Stimulated activated CD4-positive, alpha-beta T cell treated with anti-CD3 and anti-CD28 coated beads, TNF-alpha, amount 100 ng/mL, for 4 hours (primary cell): Measurements from ENCODE around the gene CCDC191.
A peak's percentile ranks its signal among the peaks of the same experiment; 100 is the strongest.

ENCODE experiments used
- DNase-seq, 3 experiments: peaks; one replicate each; pipeline ENCODE4 v3.0.0-alpha.2; 2020; ENCODE audit warnings: low read depth in 3 of 3

CCDC191 gene, protein sequence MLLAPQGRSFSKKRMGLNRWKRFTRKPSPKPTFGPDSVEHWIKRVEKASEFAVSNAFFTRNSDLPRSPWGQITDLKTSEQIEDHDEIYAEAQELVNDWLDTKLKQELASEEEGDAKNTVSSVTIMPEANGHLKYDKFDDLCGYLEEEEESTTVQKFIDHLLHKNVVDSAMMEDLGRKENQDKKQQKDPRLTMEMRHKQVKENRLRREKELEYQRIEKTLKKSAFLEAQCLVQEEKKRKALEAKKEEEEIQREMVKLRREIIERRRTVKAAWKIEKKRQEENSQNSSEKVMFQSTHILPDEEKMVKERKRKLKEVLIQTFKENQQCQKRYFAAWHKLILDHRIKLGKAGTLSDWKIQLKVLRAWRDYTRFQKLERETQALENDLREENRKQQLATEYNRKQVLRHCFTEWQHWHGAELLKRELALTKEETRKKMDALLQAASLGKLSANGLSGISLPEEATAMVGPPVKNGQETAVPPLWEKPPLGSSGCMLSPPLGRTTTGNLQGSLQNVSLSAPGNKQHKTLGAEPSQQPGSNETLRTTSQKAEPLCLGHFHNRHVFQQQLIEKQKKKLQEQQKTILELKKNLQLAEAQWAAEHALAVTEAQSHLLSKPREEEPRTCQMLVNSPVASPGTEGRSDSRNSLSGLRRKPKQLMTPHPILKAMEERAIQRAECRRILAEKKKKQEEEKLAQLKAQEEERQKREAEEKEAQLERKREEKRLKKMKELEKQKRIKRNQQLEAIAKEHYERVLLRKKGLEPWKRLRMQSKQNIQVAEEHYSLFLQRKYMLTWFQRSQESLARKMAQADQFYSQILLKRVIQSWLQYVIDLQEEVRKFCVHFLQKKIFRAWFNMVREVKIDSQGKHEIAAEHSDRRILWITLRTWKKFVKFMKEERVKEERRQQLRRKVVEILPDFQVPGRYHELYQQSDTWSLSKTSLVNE

DNA sequence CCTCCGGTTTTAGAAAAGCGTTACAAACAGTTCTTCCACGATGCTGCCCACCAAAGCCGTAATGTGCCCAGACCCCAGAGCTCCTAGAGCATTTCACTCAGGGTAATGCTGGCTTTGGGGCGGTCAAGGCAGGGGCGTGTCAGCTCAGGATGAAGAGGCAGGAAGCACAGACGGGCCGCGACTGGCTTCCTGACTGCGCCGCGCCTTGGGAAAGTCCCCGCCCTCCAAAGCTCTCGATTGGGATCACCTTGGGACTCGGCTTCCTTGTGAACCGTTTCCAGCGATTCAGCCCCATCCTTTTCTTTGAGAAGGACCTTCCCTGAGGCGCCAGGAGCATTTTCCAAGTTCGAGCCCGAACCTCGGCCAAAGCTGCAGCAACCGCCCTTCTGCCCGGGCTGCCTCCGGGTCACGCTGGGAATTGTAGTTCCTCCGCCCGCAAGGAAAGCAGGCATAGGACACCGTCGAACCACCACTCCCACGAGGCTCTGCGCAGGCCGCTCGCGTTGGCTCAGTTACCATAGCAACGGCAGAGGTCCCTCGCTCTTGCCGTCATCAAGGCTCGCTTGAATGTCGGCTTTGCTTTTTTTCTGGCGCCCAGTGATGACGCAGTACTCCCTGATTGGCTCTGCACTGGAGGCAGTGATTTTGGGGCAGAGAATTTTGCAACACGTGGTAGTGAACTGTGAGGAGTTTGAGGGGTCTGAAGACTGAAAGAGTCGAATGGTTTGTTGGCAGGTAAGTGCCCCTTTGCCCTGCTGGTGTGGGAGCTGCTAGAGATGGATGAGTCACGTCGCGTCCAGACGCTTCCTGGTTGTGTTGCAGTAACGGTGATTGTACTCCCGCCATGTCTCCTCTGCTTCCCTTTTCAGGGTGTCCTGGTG lies at the start of gene CCDC191, which contains the start of gene QTRT2:
Gene CCDC191, minus strand, starts transcription at position 397 of the 881 bp plus-strand sequence. Its CDS starts 60 bp downstream, at position 337.
Gene QTRT2, plus strand, starts transcription at position 608 of the 881 bp plus-strand sequence. CDS start 8,521 bp downstream, outside the sequence.
- DNase-seq: peak; percentile 79 to 98 (median 96)

GRCh38 chr3:114104414-114104813 lies 48.1 kb upstream of the CCDC191 start:
- DNase-seq: no peak

DNA sequence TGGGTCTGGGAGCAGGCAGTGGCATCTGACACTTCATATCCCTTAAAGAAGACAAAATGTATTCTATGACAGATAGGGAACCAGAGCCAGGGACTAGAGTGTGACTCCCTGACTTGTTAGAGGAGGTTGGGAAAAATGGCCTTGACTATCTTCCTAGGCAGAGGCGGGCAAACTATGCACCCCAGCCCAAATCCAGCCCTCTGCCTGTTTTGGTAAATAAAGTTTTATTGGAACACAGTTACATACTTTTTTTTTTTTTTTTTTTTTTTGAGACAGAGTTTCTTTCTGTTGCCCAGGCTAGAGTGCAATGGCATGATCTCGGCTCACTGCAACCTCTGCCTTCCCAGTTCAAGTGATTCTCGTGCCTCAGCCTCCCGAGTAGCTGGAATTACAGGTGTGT lies 47.5 kb upstream of the CCDC191 start:
- DNase-seq: no peak

DNA sequence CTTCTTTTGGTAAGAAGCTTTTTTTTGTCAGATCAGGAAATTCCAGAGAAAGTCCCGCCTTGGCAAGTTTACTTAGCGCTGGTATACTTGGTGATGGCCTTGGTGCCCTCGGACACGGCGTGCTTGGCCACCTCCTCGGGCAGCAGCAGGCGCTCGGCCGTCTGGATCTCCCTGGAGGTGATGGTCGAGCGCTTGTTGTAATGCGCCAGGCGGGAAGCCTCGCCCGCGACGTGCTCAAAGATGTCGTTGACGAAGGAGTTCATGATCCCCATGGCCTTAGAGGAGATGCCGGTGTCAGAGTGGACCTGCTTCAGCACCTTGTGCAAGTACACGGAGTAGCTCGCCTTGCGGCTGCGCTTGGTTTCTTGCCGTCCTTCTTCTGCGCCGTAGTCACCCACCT lies 46.9 kb upstream of the CCDC191 start:
- no peak for DNase-seq

GRCh38 chr3:114101101-114101500 lies 44.8 kb upstream of the CCDC191 start:
- no peak for DNase-seq

DNA sequence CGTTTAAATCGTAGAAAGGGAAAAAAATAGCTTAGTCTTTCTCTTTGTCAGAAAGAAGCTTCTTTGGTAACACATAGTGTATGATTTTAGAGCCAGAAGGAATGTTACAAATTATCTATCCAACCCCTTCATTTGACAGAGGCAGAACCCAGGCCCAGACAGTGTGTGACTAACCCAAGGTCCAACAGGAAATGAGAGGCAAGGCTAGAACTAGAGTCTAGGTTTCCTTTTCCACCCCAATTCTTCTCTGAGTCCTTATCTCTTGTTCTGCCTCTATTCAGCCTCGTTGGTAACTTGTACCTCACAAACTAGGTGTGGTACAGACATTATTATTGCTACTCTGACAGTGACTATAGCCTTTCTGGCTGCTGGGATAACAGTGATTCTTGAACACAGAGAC lies 39.5 kb upstream of the CCDC191 start:
- DNase-seq: no peak

- no peak for DNase-seq
Observed at GRCh38 chr3:114093596-114093995, 37.3 kb upstream of the CCDC191 start.

DNA sequence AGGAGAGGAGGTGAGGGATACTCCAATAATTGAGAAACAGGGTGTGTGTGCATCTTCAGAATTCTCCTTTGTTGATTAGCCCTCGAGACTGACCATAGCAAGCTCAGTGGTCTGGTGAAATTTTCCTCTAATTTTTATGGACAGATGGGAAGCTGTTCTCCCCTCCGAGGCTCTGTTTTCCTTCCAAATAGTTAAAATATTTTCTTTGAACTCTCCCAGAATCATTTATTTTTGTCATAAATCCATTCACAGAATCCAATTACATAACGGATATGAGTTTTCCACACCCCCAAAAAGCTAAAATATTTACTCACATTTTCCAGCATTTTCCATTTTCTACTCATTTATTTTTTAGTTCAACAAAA lies 36.7 kb upstream of the CCDC191 start:
- DNase-seq: no peak

DNA sequence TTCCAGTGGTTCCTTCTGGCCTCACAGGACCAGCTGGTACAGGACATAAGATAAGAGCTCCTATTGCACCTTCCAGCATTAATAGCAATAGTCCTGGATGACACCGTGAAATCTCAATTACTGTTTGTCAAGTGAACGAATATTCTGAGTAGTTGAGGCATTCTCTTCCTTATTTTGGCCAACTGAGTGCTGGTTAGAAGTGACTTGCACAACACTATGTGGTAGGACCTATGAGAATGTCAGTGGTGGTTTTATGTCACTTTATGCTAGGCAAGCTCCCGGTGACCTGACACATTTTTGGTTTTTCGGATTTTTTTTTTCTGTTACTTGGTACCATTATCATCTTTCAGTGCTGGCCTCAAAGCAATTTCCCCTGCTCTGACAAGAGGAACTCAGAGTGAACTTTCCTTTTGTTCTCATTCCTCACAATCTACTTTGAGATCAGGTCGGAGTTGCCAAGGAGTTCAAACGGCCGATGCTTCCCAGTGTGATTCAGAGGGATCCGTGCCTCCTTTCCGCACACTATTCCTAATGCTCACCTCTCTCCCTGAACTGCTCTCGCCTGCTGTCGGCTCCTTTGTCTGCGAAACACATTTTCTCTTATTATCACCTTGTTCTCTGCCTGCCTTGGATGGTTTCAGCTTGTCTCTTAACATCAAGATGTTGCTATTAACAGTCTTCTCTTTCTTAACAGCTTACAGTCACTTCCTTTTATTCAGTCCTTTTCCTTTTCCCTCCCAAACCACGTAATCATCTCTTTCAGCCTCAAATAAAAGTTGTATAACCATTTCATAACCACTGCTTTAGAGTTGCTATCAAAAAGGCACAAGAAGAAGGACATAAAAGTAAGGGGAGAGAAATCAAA lies 36.1 kb upstream of the CCDC191 start:
- DNase-seq: no peak

DNA sequence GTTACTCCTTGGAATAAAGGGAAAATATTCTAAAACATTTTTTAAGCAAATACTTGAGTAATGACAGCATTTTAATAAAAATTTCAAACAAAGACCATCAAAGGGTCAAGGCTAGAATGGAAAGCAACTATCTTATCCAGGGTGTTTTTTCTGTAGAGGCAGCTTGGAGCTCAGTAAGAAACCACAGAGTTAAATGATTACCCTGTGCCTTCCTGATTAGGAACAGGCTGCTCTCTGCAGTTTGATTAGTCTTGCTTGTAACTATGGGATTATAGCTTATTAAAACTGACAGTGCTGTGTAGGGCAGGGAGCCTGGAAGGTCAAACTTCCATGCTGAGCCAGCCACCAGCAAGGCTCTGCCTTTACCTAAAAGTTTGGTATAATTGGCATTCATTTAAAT lies 33.3 kb upstream of the CCDC191 start:
- no peak for DNase-seq

- DNase-seq: no peak
Observed at GRCh38 chr3:114086356-114086755, 30.0 kb upstream of the CCDC191 start.

GRCh38 chr3:114083112-114083511 lies 26.8 kb upstream of the CCDC191 start:
- no peak for DNase-seq

DNA sequence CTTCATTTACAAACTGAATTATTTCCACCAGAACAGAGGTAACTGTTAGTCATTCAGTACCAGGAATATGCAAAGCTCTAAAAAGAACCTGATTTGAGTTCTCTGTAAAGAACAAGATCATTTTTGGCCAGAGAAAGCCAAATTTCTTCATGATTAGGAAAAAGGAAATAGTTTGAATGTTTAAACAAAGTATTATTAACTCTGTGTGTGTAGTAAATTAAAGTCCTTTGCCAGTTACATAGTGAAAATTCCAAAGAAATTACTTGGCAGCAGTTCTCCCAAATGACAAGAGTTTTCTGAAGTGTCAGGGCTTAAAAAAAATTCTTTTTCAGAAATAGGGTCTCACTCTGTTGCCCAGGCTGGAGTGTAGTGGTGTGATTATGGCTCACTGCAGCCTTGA lies 24.7 kb upstream of the CCDC191 start:
- DNase-seq: no peak

- no peak for DNase-seq
Observed at GRCh38 chr3:114080201-114080600, 23.9 kb upstream of the CCDC191 start.

- DNase-seq: no peak
Observed at GRCh38 chr3:114079761-114080160, 23.4 kb upstream of the CCDC191 start.

GRCh38 chr3:114078126-114078525 lies 21.8 kb upstream of the CCDC191 start:
- no peak for DNase-seq

- DNase-seq: no peak
Observed at GRCh38 chr3:114076711-114077110, 20.4 kb upstream of the CCDC191 start.

DNA sequence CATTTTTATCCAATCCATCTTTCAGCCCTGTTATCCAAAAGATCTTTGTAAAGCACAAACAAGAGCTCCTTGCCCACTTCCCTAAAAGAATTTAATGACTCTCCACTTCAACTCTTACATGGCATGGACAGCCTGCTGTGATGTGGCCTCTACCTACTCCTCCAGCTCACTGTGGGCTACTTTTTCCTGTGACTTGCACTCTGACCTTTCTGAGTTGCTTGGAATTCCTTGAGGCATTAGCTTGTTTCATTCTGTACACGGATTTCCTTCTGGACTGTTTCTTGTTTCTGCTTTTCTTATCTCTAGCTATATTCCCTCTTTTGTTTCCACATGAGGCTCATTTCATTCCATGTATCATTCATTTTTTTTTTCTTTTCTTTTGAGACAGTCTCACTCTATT lies 15.5 kb upstream of the CCDC191 start:
- no peak for DNase-seq

GRCh38 chr3:114068336-114068735 lies 12.0 kb upstream of the CCDC191 start:
- no peak for DNase-seq

DNA sequence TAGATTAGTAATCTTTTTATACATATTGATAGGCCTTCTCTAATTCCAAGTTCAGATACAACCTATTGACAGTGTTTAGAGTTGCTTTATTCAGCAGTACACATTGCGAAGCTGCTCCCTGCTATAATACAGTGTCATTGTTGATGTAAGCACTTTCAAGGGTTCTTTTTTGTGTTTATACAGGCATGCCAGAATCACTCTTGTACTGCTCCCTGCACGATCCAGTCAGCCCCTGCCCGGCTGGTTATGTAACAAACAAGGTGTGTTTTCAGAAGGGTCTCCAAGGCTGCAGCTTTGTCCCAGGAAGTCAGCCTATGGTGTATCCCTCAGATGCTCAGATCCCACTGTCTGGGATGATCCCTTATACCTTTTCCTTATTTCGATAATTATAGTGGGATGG lies 11.5 kb upstream of the CCDC191 start:
- no peak for DNase-seq
